Stomach (tissue), 4 donors: ENCODE results near the gene EFNA1.
"Not testable (repeated sequence)": the region's sequence is repeated elsewhere in the genome, so short reads cannot be mapped to it uniquely, and the experiment has no call there.

ENCODE experiments used
- EP300 ChIP-seq: sonication (generic); formaldehyde crosslinking; IDR thresholded peaks from one replicate; pipeline ENCODE4 v1.6.1; 2017; ENCODE audit warnings: antibody characterized with exemption
- POLR2A ChIP-seq, 4 donors: fragments of 450-650 bp; IDR thresholded peaks; one replicate each; pipeline ENCODE4 v1.6.1; 2016; ENCODE audit warnings: antibody characterized with exemption in 4 of 4, control low read depth in 2 of 4, mild to moderate bottlenecking in 1 of 4, moderate library complexity in 1 of 4
- POLR2AphosphoS5 ChIP-seq, 3 donors: sonication (generic); formaldehyde crosslinking; IDR thresholded peaks; one replicate each; pipeline ENCODE4 v1.6.1; 2016; ENCODE audit warnings: antibody characterized with exemption in 3 of 3

DNA sequence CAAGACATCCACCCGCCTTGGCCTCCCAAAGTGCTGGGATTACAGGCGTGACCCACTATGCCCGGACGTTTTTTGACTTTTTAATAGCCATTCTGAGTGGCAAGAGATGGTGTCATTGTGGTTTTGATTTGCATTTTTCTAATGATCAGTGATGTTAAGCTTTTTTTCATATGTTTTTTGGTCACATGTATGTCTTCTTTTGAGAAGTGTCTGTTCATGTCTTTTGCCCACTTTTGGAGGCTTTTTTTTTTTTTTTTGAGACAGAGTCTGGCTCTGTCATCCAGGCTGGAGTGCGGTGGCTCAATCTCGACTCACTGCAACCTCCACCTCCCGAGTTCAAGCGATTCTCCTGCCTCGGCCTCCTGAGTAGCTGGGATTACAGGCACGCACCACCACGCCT is 36.9 kb downstream of the EFNA1 start:
- not testable (repeated sequence) for TF ChIP-seq POLR2A (IDR thresholded peaks at IDR 0.05); POLR2AphosphoS5 (IDR thresholded peaks at IDR 0.05); EP300
